HL-60 (cell line): ENCODE results near the gene PIR.

Experiments
- CTCF ChIP-seq: IDR thresholded peaks from one replicate; pipeline ENCODE4 v1.5.1; 2011; ENCODE audit warnings: low read length, control low read depth, inconsistent platforms; ENCODE audit not compliant: insufficient read depth
- GABPA ChIP-seq: IDR thresholded peaks from 2 replicates; pipeline ENCODE4 v1.6.1; 2012; ENCODE audit warnings: low read depth
- POLR2AphosphoS5 ChIP-seq: IDR thresholded peaks from 2 replicates; pipeline ENCODE4 v1.6.1; 2012; ENCODE audit warnings: low read depth
- REST ChIP-seq: IDR thresholded peaks from 2 replicates; pipeline ENCODE4 v1.6.1; 2012; ENCODE audit warnings: low read depth; ENCODE audit not compliant: insufficient replicate concordance

- TF ChIP-seq CTCF (no peak), POLR2AphosphoS5 (no peak), GABPA (no peak), REST (no peak)
Measured at GRCh38 chrX:15525664-15526416, 32.7 kb upstream of the PIR start.
